ENCODE data around the gene MFSD11.
A peak's percentile ranks its signal among the peaks of the same experiment; 100 is the strongest.
"Not testable (repeated sequence)": the region's sequence is repeated elsewhere in the genome, so short reads cannot be mapped to it uniquely, and the experiment has no call there.

The MFSD11 gene

DNA sequence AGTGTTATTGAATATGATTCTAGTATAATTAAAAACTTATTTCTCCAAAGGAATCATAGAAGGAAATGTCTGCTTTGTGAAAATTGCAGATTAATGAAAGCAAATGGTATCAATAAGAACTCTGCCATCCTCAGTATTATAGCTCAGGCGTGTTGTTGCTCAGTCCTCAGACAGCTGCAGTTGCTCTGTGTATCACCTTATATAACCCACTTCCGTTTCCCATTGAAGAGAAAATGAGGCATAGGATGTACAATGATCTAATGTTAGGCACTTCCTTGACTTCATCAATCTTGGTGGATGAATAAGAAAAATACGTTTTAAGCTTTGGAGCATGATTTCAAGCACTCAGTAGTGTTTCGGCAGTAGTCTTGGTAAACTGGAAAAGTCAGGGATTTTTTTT lies 14.1 kb downstream of the MFSD11 start:
- DNase-seq = no peak

DNA sequence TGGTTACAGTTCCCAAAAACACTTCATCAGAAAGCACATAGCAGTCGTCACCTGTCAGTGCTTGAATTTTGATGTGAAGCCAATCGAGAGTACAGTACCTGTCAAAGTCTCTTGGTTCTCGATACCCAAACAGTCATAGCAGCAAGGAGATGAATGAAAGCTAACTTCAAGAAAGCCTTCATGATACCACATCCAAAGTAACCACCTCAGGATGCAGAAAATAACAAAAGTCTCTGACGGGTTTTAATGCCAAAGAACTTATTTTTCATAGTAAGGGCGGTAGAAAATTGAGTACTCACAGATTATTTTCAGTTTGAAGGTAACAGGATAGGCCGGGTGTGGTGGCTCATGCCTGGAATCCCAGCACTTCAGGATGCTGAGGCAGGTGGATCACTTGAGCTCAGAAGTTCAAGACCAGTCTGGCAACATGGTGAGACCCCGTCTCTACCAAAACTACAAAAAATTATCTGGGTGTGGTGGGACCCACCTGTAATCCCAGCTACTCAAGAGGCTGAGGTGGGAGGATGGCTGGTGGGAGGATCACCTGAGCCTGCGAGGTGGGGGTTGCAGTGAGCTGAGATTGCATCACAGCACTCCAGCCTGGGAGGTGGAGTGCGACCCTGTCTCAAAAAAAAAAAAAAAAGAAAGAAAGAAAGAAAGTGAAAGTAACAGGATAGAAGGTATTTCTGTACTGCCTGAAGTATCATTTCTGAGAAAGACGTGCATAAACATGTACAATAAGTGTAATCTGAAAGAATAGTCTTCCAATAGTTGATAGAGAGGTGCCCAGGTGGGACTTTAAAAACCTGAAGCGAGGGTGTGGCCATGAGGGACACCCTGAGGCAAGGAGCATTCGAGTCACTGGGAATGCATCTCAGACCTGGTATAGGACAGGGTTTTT lies 15.4 kb downstream of the MFSD11 start:
- no peak for DNase-seq

DNA sequence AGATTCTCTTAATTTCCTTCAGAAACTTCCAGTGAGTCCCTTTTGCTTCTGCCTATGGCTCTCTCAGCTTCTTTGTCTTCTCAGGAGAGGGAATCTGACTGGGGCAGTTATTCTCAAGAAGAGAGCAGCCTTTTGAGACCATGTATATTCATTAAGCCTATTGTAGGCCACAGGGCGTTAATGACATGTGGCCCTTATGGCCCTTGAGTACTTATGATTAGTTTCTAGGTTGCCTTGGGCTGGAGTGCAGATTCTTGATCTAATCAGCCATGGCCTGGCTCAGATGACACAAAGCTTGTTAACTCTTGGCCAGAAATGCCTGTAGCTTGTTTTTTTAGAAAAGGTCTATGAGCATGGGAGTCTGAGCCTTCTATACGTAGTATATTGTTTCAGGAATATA lies 17.4 kb downstream of the MFSD11 start:
- no peak for DNase-seq

DNA sequence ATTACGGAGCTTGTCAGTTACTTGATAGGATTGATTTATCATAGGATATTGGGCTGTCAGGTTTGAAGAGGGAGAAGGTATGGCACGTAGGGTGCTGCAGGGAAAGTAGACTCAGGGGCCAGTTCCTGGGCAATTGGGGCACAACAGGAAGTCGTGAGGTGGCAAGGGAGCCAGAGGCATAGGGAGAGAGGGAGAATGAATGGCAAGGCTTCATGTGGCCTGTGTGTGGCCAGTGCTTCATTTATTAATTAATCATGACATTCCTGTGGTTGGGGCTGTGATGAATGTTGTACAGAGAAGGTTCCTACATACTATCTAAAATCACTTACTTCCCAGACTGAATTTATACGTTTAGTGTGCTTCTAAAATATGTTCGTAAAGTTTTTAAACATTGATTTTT lies 19.3 kb downstream of the MFSD11 start:
- DNase-seq = no peak

DNA sequence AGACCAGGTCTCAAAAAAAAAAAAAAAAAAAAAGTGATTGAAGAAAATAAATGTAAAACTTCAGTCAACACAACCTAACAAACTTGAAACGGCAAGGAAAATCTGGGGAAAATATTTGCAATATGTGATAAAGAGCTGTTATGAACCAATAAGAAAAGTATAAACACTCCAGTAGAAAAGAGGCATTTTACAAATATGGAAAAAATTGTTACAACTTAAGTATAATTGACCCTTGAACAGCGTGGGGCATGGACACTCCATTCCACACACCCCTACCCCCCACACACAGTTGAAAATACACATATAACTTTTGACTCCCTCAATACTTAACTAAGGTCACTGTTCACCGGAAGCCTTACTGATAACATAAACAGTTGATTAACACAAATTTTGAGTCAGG lies 20.7 kb downstream of the MFSD11 start:
- no peak for DNase-seq

DNA sequence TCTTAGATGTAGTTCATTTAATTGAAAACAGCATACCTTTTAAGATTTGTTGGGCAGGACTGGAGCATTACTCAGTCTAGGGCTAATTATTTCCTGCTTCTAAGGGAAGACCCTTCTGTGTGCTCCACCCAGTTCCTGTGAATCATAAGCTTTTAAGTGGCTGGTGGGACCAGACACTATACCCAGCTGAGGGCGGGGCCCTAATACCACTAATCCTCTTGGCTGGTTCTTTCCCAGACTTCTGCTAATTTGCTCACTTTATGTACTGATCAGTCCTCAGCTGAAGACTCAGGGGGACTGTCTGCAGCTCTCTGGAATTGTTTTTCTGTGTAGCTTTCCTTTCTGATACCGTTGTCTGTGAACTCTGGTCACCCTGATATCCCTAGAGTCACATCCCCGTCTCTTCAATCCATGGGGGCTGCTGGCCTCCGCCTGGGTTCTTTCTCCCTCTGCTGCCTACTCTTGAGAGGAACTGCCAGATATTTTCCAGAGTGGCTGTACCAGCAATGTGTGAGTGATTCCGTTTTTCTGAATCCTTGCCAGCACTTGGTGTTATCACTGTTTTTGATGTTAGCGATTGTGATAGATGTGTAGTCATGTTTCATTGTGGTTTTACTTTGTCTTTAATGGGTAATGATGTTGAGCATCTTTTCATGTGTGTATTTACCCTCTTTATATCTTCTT lies 35.1 kb downstream of the MFSD11 start:
- DNase-seq = no peak

DNA sequence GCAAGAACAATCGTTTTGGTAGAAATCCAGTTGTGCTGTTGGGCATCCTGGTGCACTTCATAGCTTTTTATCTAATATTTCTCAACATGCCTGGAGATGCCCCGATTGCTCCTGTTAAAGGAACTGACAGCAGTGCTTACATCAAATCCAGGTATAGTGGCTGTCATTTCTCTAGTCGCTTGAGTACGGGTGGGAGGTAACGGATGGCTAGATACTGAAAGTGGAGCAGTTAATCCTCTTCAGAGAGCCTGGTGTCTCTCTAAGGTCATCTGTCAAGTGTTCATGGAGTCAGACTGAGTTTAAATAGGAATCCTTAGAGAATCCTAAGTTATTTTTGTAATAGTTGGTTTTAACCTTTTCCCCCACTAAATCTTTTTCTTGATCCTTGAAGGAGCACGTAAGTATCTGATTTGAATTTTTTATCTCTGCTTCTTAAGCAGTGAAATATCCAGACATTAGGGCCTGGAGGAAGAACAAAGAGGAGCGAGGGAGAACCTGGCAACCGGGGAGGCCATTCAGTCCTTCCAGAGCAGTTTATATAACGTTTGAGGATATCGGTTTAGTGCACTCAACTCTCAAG lies 37.2 kb downstream of the MFSD11 start:
- DNase-seq = no peak

DNA sequence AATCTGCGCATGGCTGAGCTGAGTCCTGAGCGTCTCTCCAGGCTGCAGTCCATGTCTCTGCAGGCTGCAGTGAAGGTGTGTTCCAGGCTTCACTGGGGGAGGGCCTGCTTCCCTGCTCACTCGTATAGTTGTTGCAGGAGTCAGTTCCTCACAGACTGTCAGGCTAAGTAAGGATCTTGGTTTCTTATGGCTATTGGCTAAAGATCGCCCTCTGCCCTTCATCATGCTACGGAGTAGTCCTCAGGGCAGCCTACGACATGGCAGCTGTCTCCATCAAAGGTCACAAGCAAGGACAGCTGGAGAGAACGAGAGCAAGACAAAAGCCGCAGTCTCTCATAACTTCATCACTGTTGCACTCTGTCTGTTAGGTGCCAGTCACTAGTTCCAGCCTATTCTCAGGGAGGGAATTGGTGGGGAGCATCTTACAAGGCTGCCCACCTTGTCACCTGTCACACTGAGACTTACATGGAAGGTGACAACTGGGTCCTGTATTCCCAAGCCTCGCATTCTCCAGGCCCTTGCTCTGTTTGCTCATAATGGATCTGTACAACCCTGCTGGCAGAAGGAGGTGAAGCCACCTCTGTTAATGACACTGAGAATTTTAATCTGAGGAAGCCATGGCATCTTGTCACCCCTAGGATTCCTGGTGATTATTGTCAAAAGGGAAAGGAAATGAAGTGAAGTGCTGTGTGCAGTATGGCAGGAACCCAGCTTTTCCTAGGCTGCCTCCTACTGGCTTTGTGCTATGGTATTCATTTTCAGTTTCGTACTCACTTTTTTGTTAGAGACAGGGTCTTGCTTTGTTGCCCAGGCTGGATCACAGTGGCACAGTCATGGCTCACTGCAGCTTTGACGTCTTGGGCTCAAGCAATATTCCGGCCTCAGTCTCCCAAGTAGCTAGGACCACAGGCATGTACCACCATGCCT lies 43.4 kb downstream of the MFSD11 start:
- no peak for DNase-seq

DNA sequence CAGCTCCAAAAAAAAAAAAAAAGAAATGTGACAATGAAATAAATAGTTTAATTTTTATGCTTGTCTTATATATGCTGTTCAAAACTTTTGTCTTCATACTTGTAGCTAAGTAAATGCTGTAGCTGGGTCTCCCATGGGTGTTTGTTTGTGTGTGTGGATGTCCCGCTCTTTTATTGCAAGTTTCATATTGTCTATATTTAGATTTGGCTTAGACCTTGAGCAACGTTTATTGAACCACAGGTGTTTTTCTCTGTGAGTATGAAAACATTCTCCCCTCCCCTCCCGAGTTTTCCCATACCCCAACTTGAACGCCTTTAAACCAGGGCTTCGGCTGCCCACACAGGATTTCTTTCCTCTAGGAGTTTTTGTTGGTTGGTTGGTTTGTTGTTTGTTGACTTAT lies 45.2 kb downstream of the MFSD11 start:
- DNase-seq = no peak

DNA sequence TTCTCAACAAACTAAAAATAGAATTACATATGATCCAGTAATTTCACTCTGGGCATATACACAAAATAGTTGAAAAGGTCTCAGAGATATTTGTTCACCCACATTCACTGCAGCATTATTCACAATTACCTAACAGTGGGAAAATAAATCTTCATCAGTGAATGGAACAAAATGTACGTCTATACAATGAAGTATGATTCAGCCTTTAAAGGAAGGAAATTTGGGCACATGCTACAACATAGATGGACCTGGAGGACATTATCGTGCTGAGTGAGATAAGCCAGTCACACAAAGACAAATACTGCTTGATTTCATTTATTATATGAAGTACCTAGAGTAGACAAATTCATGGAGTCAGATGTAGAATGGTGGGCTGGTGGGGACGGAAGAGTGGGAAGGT lies 47.0 kb downstream of the MFSD11 start:
- no peak for DNase-seq

DNA sequence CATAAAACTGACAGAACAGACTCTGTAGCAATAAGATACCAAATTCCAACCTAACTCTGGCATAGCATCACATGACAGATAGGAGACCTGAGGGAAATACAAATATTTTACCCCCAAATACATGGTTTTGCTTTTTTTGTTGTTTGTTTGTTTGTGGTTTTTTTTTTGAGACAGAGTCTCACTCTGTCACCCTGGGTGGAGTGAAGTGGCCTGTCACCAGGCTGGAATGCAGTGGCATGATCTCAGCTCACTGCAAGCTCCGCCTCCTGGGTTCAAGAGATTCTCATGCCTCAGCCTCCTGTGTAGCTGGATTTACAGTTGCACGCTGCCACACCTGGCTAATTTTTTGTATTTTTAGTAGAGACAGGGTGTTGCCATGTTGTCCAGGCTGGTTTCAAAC lies 49.9 kb downstream of the MFSD11 start:
- DNase-seq = not testable (repeated sequence)

DNA sequence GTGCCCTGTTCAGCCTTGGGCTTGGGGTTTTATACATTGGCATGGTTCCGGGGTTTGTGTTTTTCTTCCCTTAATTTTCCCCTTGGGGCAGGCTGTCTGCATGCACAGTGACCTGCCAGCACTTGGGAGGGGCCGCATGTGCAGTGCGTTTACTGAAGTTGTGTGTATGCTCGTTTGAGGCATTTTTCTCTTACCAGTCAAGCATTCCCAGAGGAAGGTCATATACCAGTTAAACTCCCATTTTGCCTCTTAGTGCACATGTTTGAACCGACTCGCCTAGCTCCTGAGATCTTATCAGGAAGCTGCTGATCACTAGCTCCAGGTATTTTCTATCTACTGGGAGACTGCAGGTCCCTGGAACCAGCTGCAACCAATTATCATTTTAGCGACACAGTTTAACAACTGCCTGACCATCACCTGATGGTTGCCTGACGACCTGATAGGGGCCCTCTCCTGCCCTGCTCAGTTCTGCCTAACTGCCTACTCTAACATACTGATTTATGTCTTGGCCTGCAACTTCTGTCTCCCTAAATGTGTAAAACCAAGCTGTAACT lies 51.4 kb downstream of the MFSD11 start:
- no peak for DNase-seq

DNA sequence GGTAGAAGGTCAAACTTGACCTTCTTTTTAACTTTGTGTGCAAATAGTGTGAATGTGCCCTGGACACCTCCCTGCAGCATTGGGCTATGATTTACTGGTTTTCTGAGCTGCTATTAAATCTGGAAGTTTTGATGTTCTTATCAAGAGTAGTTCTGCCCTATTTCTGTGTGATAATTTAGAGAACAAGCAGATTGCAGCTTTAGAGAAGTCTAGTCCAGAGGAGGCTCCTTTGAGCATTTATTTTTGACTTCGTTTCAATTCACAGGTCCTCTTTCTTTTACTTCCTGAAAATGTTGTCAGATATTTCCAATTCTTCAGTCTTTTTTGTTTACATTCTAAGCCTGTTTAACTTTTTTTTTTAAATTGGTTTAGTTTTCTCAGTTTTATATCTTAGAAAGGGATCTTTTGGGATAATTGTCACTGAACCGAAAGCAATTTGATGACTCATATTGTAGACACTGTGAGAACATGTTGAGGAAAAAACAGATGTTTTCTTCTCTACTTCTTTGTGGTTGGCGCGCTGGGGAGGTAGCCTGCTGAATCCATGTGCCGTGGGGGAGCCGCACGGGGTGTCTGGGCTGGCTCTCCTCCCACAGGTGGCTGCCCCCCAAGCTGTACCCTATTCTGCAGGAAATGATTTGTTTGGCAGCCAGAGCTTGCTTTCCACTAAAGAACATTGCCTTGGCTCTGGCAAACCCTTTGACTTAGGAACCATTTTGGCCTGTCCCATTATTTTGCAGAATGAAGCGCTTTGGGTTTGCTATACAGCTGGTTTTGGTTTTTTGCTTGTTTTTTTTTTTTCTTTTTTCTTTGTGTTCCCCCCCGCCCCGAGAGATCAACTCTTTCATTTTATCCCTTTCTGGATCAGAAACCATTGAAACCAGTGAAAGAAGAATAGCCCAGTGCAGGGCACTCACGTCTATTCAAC lies 53.4 kb downstream of the MFSD11 start:
- no peak for DNase-seq

DNA sequence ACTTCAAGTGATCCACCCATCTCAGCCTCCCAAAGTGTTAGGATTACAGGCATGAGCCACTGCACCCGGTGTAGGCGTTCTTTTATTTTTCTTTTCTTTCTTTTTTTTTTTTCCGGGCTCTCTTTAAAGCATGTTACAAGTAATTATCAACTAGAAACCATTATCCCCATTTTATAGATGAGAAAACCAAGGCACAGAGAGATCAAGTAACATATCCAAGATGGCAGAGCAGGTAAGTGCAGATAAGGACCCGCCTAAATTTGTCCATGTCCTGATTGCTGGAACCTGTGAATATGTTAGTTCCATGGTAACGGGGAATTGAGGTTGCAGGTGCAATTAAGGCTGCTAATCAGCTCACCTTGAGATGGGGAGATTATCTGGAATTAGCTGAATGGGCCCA lies 54.4 kb downstream of the MFSD11 start:
- DNase-seq = no peak

DNA sequence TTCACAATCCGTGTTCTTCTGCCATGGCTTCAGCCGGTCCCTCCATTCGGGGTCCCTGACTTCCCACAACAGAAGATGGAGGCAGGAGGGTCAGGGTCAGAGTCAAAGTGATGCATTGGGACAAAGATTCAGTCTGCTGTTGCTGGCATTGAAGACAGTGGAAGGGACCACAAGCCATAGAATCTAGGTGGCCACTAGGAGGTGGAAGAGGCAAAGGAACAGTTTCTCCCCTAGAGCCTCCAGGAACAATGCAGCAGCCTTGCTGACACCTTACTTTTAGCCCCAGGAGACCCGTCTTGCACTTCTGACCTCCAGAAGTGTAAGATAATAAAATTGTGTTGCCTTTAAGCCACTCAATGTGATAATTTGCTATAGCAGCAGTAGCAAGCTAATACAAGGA lies 55.9 kb downstream of the MFSD11 start:
- peak; percentile 28 for DNase-seq

DNA sequence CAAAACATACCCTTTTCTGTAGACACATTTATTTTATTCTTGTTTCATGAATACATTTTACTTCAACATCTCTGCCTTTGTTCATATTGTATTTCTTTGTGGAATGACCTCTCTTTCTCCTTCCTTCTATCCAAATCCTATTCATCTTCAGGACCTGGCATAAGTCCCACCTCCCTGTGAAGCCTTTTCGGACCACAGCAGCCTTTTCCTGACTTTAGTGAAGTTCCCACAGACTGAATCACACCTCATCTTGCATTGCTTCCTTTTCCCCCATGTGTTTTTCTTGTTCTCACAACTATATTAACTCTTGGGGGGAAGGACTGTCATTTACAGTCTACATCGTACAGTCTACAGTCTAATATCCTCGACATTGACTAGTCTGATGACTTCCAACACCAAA lies 58.2 kb downstream of the MFSD11 start:
- no peak for DNase-seq

DNA sequence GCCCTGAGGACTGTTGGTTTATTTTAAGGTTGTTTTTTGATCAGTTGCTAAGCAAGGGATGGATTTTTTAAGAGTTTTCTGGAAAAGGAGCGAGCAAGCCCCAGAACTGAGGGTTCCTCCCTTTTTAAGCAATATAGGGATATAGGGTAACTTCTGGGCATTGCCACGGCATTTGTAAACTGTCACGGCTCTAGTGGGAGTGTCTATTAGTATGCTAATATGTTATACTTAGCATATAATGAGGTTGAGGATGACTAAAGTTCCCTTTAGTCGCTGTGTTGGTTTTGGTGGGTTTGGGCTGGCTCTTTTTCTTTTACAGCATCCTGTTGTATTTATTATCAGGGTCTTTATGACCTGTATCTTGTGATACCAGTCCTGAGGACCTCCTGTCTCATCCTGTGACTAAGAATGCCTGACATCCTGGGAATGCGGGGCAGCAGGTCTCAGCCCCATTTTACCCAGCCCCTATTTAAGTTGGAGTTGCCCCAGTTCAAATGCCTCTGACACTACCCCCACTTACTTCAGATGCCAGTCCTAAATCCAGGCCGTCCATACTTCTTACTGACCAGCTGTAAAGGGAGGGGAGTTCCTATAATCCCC lies 59.4 kb downstream of the MFSD11 start:
- DNase-seq = no peak

DNA sequence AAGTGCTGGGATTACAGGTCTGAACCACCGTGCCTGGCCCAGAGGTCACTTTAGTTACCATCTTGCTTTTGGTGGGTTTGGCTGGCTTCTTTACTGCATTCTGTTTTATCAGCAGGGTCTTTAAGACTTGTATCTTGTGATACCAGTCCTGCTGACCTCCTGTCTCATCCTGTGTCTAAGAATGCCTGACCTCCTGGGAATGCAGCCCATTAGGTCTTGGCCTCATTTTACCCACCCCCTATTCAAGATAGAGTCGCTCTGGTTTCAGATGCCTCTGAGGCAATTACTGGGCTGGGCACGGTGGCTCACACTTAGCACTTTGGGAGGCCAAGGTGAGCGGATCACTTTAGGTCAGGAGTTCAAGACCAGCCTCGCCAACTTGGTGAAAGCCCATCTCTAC lies 63.8 kb downstream of the MFSD11 start:
- no peak for DNase-seq

DNA sequence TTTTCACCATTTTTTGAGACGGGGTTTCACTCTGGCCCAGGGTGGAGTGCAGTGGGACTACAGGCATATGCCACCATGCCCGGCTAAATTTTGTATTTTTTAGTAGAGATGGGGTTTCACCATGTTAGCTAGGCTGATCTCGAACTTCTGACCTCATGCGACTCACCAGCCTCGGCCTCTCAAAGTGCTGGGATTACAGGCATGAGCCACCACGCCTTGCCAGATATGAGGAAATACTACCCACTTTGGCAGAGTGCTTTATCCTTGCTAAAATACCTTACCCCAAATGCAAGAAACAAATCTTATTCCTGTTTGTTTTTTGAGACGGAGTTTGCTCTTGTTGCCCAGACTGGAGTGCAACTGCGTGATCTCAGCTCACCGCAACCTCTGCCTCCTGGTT lies 67.4 kb downstream of the MFSD11 start:
- DNase-seq = no peak

DNA sequence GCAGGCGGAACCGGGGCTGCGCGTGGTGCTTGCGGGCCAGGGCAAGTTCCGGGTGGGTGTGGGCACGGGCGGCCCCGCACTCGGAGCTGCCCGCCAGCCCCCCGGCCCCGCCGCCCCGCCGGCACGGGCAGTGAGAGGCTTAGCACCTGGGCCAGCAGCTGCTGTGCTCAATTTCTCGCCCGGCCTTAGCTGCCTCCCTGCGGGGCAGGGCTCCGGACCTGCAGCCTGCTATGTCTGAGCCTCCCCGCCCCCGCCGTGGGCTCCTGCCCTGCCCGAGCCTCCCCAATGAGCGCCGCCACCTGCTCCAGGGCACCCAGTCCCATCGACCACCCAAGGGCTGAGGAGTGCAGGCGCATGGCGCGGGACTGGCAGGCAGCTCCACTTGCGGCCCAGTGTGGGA lies 68.2 kb downstream of the MFSD11 start:
- not testable (repeated sequence) for DNase-seq

DNA sequence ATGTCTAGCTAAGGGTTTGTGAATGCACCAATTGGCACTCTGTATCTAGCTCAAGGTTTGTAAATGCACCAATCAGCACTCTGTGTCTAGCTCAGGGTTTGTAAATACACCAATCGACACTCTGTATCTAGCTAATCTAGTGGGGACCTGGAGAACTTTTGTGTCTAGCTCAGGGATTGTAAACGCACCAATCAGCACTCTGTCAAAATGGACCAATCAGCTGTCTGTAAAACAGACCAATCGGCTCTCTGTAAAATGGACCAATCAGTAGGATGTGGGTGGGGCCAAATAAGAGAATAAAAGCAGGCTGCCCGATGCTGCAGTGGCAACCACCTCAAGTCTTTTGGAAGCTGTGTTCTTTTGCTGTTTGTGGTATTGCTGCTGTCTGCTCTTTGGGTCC lies 68.8 kb downstream of the MFSD11 start:
- DNase-seq = not testable (repeated sequence)
